Measurements from ENCODE around the gene SCAPER.
"Not testable (repeated sequence)": the region's sequence is repeated elsewhere in the genome, so short reads cannot be mapped to it uniquely, and the experiment has no call there.

Gene SCAPER

DNA sequence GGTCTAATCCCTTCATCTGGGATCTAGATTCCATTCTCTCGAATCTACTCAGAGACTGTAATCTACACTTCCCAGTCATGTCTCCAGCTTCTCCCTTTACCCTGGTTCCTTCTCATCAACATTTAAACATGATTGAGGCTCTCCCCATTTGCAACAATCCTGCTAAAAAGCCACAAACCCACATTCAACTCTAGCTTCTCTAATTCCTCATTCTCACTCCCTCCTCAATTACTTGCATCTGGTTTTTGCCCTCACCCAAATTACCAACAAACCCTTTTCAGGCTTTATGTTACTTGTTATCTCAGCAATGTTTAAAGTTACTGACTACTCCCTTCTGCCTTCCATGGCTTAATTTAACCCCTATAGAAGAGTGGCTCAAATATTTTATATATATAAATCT, 605.4 kb downstream of the SCAPER start:
- no peak for DNase-seq

DNA sequence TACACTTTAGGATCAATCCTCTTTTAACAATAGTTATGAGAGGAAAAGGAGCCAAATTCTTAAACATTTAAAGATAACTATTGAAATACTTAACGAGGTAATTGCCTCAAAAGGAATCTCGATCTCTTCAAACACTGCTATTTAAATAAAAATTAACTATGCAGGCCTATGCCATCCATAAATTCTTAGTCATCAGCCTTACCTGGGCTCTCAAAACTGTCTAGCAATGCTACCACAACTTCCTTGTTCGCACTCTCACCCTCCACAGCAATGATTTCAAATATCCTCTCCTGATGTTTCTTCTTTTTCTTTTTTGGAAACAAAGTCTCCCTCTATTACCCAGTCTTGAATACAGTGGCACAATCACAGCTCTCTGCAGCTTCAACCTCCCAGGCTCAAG, 606.2 kb downstream of the SCAPER start:
- DNase-seq, result no peak

DNA sequence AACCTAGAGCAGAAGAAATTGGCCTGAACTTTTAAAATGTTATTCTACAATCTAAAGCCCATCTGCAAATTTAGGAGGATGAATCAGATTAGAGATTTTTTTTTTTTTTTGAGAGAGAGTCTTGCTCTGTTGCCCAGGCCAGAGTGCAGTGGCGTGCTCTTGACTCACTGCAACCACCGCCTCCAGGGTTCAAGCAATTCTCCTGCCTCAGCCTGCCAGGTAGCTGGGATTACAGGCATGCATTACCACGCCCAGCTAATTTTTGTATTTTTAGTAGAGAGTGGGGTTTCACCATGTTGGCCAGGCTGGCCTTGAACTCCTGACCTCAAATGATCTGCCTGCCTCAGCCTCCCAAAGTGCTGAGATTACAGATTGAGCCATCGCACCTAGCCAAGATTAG, 607.2 kb downstream of the SCAPER start:
- DNase-seq, result not testable (repeated sequence)
